A549 treated with ZK216348 at 1 μM for 4 hours (cell line): ENCODE data around the gene PIK3CB. TPM values are rescaled to one million over a fixed set of nuclear protein-coding genes. Genes with fewer than 3 reads are reported as not detected.

Experiments
- total RNA-seq: library from RNA; stranded (reverse); fragments of 200-300 nt; extraction: Qiagen RNA extraction; gene quantifications from 5 replicates; pipeline ENCODE4 v1.2.3, GENCODE V29; 2022; ENCODE audit warnings: low read depth

The PIK3CB gene
- 14.4 to 20.9 TPM (median 17.4 TPM) in 5 replicates for total RNA-seq

DNA sequence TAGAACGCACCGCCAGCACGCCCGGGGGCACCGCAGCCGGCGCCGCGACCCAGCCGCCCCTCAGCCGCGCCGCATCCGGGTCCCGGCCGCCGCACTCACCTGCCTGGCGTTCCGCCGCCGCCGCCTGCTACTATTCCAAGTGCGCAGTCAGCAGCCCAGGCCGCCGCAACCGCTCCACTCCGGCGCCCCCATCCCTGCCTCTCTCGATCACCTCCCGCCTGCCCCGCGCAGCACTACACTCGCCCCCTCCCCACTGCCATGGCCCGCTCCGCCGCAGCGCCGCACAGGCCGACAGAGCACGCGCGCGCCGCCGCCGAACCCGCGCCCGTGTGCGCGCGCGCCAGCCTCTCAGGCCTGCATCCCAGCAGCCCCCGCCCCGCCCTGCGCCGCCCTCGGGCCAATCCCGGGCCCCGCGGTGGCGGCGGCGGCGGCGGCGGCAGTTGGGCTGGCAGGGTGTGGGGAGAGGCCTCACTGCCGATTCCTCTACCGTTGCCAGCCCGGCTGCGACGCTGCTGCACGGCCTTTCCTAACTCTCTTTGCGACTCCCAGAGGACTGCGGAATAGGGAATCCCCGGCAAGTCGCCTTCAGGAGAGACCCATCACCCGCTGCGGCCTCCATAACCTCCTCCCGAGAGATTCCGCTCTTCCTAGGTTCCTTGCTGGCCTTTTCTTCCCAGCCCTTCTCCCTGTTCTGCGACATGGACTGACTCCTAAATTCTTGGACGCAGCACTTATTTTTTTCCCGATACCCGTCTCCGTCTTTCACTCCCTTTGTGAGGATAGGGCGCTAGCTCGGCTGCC, at the start of gene PIK3CB:
Gene PIK3CB (minus strand): TSS at position 333 of the 801 bp plus-strand sequence. CDS start 75,585 bp downstream, outside the sequence.

GRCh38 chr3:138608322-138609135, 226.2 kb downstream of the PIK3CB start, which contains the start of gene FAIM:
Gene FAIM (plus strand): TSS chr3:138608771. CDS start chr3:138619727, 10,956 bp downstream.

Other genes starting within 250 kb of the PIK3CB start
- 5.6 to 13.3 TPM (median 8.6 TPM) in 5 replicates for gene CEP70, start 240.7 kb downstream of the PIK3CB start, total RNA-seq
- gene FAIM, start 226.2 kb downstream of the PIK3CB start, total RNA-seq, result 22.9 to 41.1 TPM (median 24.8 TPM) in 5 replicates
- gene FOXL2, start 112.2 kb upstream of the PIK3CB start, total RNA-seq, result 2.5 to 6.0 TPM (median 4.8 TPM) in 5 replicates
- 0.95 to 1.5 TPM (median 1.3 TPM) in 5 replicates for gene FOXL2NB, start 112.3 kb upstream of the PIK3CB start, total RNA-seq
- gene PRR23A, start 171.3 kb upstream of the PIK3CB start, total RNA-seq, result not detected in 5 replicates
- gene PRR23B, start 186.0 kb upstream of the PIK3CB start, total RNA-seq, result not detected in 5 replicates
- not detected in 5 replicates for gene PRR23C, start 210.0 kb upstream of the PIK3CB start, total RNA-seq